Right kidney (tissue), 9 donors: ENCODE results near the gene TRIP10.
"Not testable (repeated sequence)": the region's sequence is repeated elsewhere in the genome, so short reads cannot be mapped to it uniquely, and the experiment has no call there.

Source experiments
- DNase-seq: peaks from one replicate; pipeline ENCODE4 v3.0.0-alpha.2; 2016
- long read RNA-seq, 8 donors: transcript quantifications; one replicate each; lab custom pipeline, GENCODE V29; 2026

TRIP10 gene, protein sequence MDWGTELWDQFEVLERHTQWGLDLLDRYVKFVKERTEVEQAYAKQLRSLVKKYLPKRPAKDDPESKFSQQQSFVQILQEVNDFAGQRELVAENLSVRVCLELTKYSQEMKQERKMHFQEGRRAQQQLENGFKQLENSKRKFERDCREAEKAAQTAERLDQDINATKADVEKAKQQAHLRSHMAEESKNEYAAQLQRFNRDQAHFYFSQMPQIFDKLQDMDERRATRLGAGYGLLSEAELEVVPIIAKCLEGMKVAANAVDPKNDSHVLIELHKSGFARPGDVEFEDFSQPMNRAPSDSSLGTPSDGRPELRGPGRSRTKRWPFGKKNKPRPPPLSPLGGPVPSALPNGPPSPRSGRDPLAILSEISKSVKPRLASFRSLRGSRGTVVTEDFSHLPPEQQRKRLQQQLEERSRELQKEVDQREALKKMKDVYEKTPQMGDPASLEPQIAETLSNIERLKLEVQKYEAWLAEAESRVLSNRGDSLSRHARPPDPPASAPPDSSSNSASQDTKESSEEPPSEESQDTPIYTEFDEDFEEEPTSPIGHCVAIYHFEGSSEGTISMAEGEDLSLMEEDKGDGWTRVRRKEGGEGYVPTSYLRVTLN
- long read RNA-seq, donor 1, partial matches to known transcripts: 14 of 17 reads
- long read RNA-seq, donor 1, other reads (novel, unspliced or antisense): 0 of 17 reads
- long read RNA-seq, donor 2, partial matches to known transcripts: 5 of 10 reads
- long read RNA-seq, donor 2, other reads (novel, unspliced or antisense): 0 of 10 reads
- long read RNA-seq, donor 3, transcript TRIP10-202 (14 exons, 2,035 nt): major isoform, 5 of 5 reads
- long read RNA-seq, donor 3, partial matches to known transcripts: 0 of 5 reads
- long read RNA-seq, donor 3, other reads (novel, unspliced or antisense): 0 of 5 reads
- long read RNA-seq, donor 4, transcript TRIP10-202 (14 exons, 2,035 nt): major isoform, 5 of 5 reads
- long read RNA-seq, donor 4, partial matches to known transcripts: 0 of 5 reads
- long read RNA-seq, donor 4, other reads (novel, unspliced or antisense): 0 of 5 reads
- long read RNA-seq, donor 5, transcript TRIP10-202 (14 exons, 2,035 nt): major isoform, 8 of 15 reads
- long read RNA-seq, donor 5, partial matches to known transcripts: 6 of 15 reads
- long read RNA-seq, donor 5, other reads (novel, unspliced or antisense): 0 of 15 reads
- long read RNA-seq, donor 6, transcript TRIP10-202 (14 exons, 2,035 nt): major isoform, 5 of 24 reads
- long read RNA-seq, donor 6, partial matches to known transcripts: 16 of 24 reads
- long read RNA-seq, donor 6, other reads (novel, unspliced or antisense): 0 of 24 reads
- long read RNA-seq, donor 7: 0 reads
- long read RNA-seq, donor 8, transcript TRIP10-202 (14 exons, 2,035 nt): major isoform, 6 of 6 reads
- long read RNA-seq, donor 8, partial matches to known transcripts: 0 of 6 reads
- long read RNA-seq, donor 8, other reads (novel, unspliced or antisense): 0 of 6 reads

DNA sequence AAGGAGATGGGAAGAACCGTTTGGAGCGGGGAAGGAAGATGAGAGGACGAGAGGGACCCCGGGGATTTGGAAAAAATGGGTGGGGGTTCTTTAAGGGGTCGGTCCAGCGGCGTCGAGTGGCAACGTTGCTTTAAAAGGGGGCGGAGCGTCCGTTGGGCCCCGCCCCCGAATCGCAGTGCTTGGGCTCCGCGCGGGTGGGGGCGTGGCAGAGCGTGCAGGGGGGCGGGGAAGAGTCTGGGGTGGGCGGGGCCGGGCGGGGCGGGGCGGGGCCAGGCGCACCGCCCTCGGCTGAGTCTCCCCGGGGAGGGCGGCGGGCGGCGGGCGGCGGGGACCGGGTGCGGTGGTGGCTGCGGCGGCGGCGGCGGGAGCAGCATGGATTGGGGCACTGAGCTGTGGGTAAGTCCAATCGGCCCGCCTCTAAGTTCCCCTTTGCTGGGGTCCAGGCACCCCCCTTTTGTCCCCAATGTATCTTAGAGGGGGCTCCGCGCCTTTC lies at the start of gene TRIP10:
Gene TRIP10, plus strand, starts transcription at position 291 of the 493 bp plus-strand sequence. Its CDS starts 82 bp downstream, at position 373.
- DNase-seq: no peak

DNA sequence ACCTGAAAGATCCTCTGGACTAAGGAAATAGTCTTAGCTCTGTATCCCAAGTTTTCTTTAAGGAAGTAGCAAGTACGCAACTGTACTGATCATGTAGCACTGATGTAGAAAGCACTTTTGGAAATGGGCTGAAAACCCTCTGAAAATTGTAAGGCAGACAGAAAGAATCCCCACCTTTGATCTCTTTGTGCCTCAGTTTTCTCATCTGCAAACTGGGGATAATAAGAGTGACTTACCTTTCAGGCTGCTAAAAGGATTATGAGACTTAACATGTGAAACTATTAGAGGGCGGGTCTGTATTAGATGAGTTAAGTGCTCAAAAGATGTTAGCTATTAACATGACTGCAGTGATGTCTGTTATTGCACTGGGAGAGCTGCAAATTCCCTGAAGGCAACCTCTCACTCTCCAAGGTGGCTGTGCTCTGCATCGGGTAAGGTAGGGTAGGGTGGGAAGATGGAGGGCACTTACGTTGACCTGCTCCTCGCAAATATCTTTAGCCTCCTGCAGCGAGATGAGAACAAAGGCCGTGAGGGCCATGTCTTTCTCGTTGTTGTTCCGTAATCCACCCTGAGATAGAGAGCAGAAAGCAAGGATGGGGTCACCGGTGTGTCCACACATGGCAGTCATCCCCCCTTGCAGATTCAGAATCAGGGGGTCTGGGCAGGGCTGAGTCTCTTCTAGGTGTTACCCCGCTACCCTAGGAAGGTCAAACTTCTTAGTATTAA lies 49.2 kb upstream of the TRIP10 start:
- DNase-seq: no peak

GRCh38 chr19:6691342-6691741 lies 48.1 kb upstream of the TRIP10 start:
- no peak for DNase-seq

GRCh38 chr19:6692027-6692426 lies 47.5 kb upstream of the TRIP10 start:
- no peak for DNase-seq

DNA sequence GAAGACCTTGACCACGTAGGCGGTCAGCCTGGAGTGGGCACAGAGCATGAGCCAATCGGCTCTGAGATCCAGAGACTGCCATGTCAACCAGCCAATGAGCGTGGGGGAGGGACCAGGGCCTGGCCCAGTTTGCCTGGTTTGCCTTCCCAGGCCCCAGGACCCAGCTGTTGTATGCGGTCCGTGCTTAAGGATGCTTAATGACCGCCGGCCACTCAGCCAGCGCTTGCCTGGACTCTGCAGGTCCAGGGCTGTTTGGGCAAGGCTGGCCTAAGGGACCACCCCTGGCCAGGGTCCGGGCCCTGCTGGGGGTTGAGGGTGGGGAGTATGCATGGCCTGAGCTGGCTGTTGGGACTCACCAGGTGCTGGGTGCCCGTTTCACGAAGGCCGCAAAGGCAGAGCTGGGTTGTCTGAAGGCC lies 46.4 kb upstream of the TRIP10 start:
- DNase-seq: no peak

DNA sequence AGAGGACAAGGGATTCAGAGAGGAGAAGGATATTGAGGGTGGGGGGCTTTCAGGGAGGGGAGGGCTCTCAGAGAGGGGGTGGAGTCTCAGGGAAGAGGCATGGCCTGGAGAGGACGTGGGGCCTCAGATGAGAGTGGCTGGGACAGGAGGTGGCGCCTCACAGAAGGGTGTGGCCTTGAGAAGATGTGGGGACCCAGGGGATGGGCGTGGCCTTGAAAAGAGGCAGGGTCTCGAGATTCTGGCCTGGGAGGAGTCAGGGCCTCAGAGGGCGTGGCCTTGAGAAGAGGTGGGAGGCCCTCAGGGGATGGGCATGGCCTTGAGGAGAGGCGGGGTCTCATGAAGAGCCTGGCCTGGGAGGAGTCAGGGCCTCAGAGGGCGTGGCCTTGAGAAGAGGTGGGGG lies 45.8 kb upstream of the TRIP10 start:
- DNase-seq: no peak

DNA sequence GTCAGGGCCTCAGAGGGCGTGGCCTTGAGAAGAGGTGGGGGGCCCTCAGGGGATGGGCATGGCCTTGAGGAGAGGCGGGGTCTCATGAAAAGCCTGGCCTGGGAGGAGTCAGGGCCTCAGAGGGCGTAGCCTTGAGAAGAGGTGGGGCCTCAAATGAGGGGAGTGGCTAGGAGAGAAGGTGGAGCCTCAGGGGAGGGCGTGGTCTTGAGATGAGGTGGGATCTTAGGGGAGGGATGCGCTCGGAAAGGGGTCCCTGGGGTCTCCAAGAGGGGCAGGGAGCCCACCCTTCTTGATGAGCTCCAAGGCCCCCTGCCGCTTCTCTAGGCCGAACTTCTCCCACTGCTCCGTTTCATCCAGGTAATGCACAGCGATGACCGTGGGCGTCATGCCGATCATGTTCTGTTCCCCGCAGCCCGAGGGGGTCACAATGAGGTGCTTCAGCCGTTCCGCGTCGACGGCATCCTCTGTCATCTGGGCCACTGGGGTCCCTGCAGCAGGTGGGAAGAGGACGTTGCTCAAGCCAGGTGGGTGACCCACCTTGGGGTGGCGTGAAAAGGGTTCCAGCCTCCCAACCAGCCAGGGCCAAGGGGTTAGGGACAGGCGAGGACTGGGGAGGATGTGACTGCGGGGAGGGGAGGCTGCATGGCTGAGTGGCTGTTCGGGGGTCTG lies 45.2 kb upstream of the TRIP10 start:
- DNase-seq: no peak

- DNase-seq: no peak
Observed at GRCh38 chr19:6696239-6696820, 43.1 kb upstream of the TRIP10 start.

- no peak for DNase-seq
Observed at GRCh38 chr19:6697291-6697690, 42.2 kb upstream of the TRIP10 start.

- no peak for DNase-seq
Observed at GRCh38 chr19:6699935-6700334, 39.5 kb upstream of the TRIP10 start.

- DNase-seq: no peak
Observed at GRCh38 chr19:6700586-6701316, 38.7 kb upstream of the TRIP10 start.

DNA sequence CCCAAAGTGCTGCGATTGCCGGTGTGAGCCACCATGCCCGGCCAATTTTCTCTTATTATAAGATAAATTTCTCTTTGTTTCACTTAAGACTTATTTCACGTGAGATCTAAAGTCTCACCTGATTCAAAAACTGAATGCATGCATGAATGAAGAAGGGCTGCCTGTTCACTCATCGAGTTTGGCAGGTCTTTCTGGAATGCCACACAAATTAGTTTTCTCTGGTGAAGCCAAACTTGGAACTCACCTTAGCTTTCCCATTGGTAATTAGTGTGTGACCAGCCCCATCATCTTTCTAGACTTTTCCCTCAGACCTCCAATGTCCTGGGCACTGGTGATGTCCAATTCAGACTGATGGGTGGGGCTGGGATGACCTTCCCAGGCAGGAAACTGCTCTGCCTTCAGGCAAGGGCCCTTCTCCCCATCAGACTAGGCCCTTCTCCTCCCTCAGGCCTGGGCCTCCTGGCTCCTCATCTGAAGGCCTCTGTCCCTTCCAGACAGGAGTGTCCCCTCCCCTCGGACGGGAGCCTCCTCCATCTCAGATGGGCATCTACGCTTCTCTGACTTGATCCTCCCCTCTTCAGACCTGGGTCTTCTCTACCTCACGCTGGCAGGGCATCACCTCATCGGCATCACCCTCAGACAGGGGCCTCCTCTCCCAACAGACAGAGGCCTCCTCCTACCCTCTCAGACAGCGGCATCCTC lies 33.4 kb upstream of the TRIP10 start:
- DNase-seq: no peak

DNA sequence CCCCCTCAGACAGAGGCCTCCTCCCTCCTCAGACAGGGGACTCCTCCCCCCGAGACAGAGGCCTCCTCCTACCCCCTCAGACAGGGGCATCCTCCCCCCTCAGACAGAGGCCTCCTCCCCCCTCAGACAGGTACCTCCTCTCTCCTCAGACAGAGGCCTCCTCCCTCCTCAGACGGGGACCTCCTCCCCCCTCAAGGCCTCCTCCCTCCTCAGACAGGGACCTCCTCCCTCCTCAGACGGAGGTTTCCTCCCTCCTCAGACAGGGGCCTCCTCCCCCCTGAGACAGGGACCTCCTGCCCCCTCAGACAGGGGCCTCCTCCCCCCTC lies 32.9 kb upstream of the TRIP10 start:
- DNase-seq: no peak

- DNase-seq: no peak
Observed at GRCh38 chr19:6707011-6707657, 32.3 kb upstream of the TRIP10 start.

DNA sequence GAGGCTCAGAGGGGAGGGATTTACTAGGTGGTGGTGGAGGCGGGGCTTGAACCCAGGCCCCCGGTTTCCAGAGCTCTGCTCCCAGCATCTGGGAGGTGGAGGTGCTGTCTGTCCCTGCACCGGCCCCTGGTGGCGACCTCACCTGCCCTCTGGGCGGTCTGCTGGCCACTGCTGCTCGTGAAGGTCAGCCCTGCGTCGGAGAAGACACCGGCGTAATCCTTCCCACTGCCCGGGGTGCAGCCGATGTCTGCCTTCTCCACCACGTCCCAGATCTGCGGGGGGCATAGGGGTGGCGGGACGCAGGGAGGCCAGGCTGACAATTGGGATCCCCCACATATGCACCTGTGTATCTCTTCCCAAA lies 31.8 kb upstream of the TRIP10 start:
- DNase-seq: no peak

GRCh38 chr19:6708346-6708745 lies 31.1 kb upstream of the TRIP10 start:
- no peak for DNase-seq

DNA sequence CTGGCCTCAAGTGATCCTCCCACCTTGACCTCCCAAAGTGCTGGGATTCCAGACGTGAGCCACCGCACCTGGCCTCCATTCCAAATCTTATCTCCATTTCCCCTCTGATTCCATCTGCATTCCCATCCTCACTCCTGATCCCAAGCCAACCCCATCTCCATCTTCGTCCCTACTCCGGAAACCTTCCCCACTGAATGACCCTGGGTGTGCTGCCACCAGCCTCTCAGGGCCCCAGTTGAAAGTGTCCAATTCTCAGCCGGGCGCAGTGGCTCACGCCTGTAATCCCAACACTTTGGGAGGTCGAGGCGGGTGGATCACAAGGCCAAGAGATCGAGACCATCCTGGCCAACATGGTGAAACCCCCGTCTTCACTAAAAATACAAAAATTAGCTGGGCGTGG lies 30.6 kb upstream of the TRIP10 start:
- not testable (repeated sequence) for DNase-seq

DNA sequence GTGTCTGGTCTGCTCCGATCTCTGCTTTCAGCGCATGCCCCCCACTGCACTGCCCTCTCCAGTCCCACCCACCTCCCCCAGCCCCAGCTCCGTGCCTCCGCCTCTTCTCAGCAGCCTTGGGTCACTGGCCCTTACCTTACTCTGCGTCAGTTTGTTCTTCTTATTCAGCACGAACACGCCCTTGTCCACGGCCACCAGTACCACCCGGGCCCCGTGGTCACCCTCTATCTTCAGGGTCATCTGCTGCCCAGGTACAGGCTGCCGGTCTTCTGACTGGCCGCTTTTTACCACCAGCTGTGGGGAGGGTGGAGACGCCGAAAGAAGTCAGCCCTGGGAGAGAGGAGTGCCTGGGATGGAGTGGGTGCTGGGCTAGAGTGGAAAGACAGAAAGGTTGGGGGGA lies 29.9 kb upstream of the TRIP10 start:
- DNase-seq: no peak
